Muscle layer of colon (tissue), 2 donors: ENCODE measurements around the gene TMEM140.

Experiments used
- H3K27ac ChIP-seq: one replicate; pipeline ENCODE4 v1.7.0; 2013; ENCODE audit warnings: low read depth, mild to moderate bottlenecking, low read length, moderate library complexity
- H3K27me3 ChIP-seq, 2 donors: one replicate each; pipeline ENCODE4 v1.7.0; 2013; ENCODE audit warnings: low read length in 2 of 2, mild to moderate bottlenecking in 2 of 2; ENCODE audit not compliant: insufficient read depth in 2 of 2, control insufficient read depth in 1 of 2
- H3K36me3 ChIP-seq: one replicate; pipeline ENCODE4 v1.7.0; 2013; ENCODE audit warnings: mild to moderate bottlenecking, low read length; ENCODE audit not compliant: insufficient read depth
- H3K4me1 ChIP-seq: one replicate; pipeline ENCODE4 v1.7.0; 2013; ENCODE audit warnings: mild to moderate bottlenecking, low read length; ENCODE audit not compliant: insufficient read depth
- H3K4me3 ChIP-seq, 2 donors: one replicate each; pipeline ENCODE4 v1.7.0; 2013; ENCODE audit warnings: low read length in 2 of 2, low read depth in 1 of 2, mild to moderate bottlenecking in 1 of 2, moderate library complexity in 1 of 2
- H3K9ac ChIP-seq: one replicate; pipeline ENCODE4 v1.7.0; 2013; ENCODE audit warnings: low read length
- H3K9me3 ChIP-seq: one replicate; pipeline ENCODE4 v1.7.0; 2013; ENCODE audit warnings: mild to moderate bottlenecking, low read length
- donor health status: abdominal sarcoma.
- donor health status: Adenocarcinoma of cecum.

Gene TMEM140

GRCh38 chr7:135159359-135160085 is 11.7 kb downstream of the TMEM140 start:
- H3K27me3 ChIP-seq, result no peaks in the 10 kb centered on the region
- no peaks in the 10 kb centered on the region for H3K9me3 ChIP-seq
- no peak overlapping the region for H3K9ac ChIP-seq
- no peak overlapping the region for H3K4me3 ChIP-seq
- no peak overlapping the region for H3K27ac ChIP-seq
- peaks cover 11% of the 10 kb centered on the region for H3K36me3 ChIP-seq
- peaks cover 23% of the 10 kb centered on the region for H3K4me1 ChIP-seq

- H3K9ac ChIP-seq, result no peak overlapping the region
- H3K4me1 ChIP-seq, result peaks cover 23% of the 10 kb centered on the region
- no peak overlapping the region for H3K4me3 ChIP-seq
Observed at GRCh38 chr7:135160098-135160857, 12.4 kb downstream of the TMEM140 start.

GRCh38 chr7:135160858-135161653 is 13.2 kb downstream of the TMEM140 start:
- Histone ChIP-seq H3K4me1 (peaks cover 23% of the 10 kb centered on the region), H3K27ac (peak overlapping the region; percentile 15), H3K36me3 (peaks cover 25% of the 10 kb centered on the region), H3K9me3 (no peaks in the 10 kb centered on the region), H3K9ac (no peak overlapping the region), H3K27me3 (no peaks in the 10 kb centered on the region), H3K4me3 (no peak overlapping the region)

More at GRCh38 chr7:135160098-135160857, 12.4 kb downstream of the TMEM140 start:
- Histone ChIP-seq H3K27ac (no peak overlapping the region), H3K27me3 (no peaks in the 10 kb centered on the region), H3K36me3 (peaks cover 17% of the 10 kb centered on the region), H3K9me3 (no peaks in the 10 kb centered on the region)

GRCh38 chr7:135161669-135162068 is 13.8 kb downstream of the TMEM140 start:
- Histone ChIP-seq H3K4me1 (peaks cover 23% of the 10 kb centered on the region), H3K27ac (no peak overlapping the region), H3K9ac (no peak overlapping the region), H3K4me3 (no peak overlapping the region), H3K36me3 (peaks cover 30% of the 10 kb centered on the region), H3K9me3 (no peaks in the 10 kb centered on the region), H3K27me3 (no peaks in the 10 kb centered on the region)

GRCh38 chr7:135162382-135163001 is 14.6 kb downstream of the TMEM140 start:
- H3K27ac ChIP-seq, result no peak overlapping the region
- no peak overlapping the region for H3K4me3 ChIP-seq
- peaks cover 24% of the 10 kb centered on the region for H3K4me1 ChIP-seq

GRCh38 chr7:135164357-135165061 is 16.6 kb downstream of the TMEM140 start:
- no peak overlapping the region for H3K9ac ChIP-seq
- H3K27me3 ChIP-seq, result no peaks in the 10 kb centered on the region
- H3K4me1 ChIP-seq, result peaks cover 35% of the 10 kb centered on the region
- H3K4me3 ChIP-seq, result no peak overlapping the region
- no peaks in the 10 kb centered on the region for H3K9me3 ChIP-seq
- H3K27ac ChIP-seq, result no peak overlapping the region
- H3K36me3 ChIP-seq, result peaks cover 48% of the 10 kb centered on the region

More at GRCh38 chr7:135162382-135163001, 14.6 kb downstream of the TMEM140 start:
- peaks cover 39% of the 10 kb centered on the region for H3K36me3 ChIP-seq
- H3K9ac ChIP-seq, result no peak overlapping the region
- no peaks in the 10 kb centered on the region for H3K9me3 ChIP-seq
- H3K27me3 ChIP-seq, result no peaks in the 10 kb centered on the region

GRCh38 chr7:135165862-135166261 is 18.0 kb downstream of the TMEM140 start:
- Histone ChIP-seq H3K27ac (no peak overlapping the region), H3K36me3 (peaks cover 48% of the 10 kb centered on the region), H3K4me1 (peaks cover 31% of the 10 kb centered on the region), H3K9ac (no peak overlapping the region), H3K9me3 (no peaks in the 10 kb centered on the region), H3K4me3 (no peak overlapping the region), H3K27me3 (no peaks in the 10 kb centered on the region)

GRCh38 chr7:135166338-135166990 is 18.6 kb downstream of the TMEM140 start:
- H3K36me3 ChIP-seq, result peaks cover 48% of the 10 kb centered on the region
- no peaks in the 10 kb centered on the region for H3K27me3 ChIP-seq
- peaks cover 28% of the 10 kb centered on the region for H3K4me1 ChIP-seq
- no peaks in the 10 kb centered on the region for H3K9me3 ChIP-seq
- no peak overlapping the region for H3K27ac ChIP-seq
- no peak overlapping the region for H3K9ac ChIP-seq
- H3K4me3 ChIP-seq, result no peak overlapping the region

- no peak overlapping the region for H3K4me3 ChIP-seq
Observed at GRCh38 chr7:135167365-135167917, 19.6 kb downstream of the TMEM140 start.

GRCh38 chr7:135168001-135168400 is 20.1 kb downstream of the TMEM140 start:
- H3K27ac ChIP-seq, result no peak overlapping the region
- peaks cover 43% of the 10 kb centered on the region for H3K36me3 ChIP-seq
- no peaks in the 10 kb centered on the region for H3K9me3 ChIP-seq
- no peaks in the 10 kb centered on the region for H3K27me3 ChIP-seq
- H3K9ac ChIP-seq, result no peak overlapping the region
- peaks cover 27% of the 10 kb centered on the region for H3K4me1 ChIP-seq
- no peak overlapping the region for H3K4me3 ChIP-seq

More at GRCh38 chr7:135167365-135167917, 19.6 kb downstream of the TMEM140 start:
- Histone ChIP-seq H3K9me3 (no peaks in the 10 kb centered on the region), H3K27me3 (no peaks in the 10 kb centered on the region), H3K27ac (no peak overlapping the region), H3K36me3 (peaks cover 44% of the 10 kb centered on the region), H3K4me1 (peaks cover 27% of the 10 kb centered on the region), H3K9ac (no peak overlapping the region)
